ENCODE results near the gene AGBL4.
"Not testable (repeated sequence)": the region's sequence is repeated elsewhere in the genome, so short reads cannot be mapped to it uniquely, and the experiment has no call there.

AGBL4 gene

DNA sequence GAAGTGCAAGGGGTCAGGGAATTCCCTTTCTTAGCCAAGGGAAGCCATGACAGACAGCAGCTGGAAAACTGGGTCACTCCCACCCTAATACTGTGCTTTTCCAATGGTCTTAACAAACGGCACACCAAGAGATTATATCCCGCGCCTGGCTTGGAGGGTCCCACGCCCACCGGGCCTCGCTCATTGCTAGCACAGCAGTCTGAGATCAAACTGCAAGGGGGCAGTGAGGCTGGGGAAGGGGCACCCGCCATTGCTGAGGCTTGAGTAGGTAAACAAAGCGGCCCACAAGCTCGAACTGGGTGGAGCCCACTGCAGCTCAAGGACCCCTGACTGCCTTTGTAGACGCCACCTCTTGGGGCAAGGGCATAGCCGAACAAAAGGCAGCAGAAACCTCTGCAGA, 108.5 kb downstream of the AGBL4 start:
- not testable (repeated sequence) for H3K27me3 ChIP-seq (ENCODE audit: control insufficient read depth in 5 of 5, insufficient read depth in 4 of 5, low read length in 5 of 5); H3K27ac ChIP-seq (ENCODE audit: low read depth, low read length); H3K4me1 ChIP-seq (ENCODE audit: control insufficient read depth in 5 of 5, insufficient read depth in 5 of 5, low read length in 5 of 5); H3K4me3 ChIP-seq (ENCODE audit: low read depth in 1 of 5, low read length in 5 of 5); H3K9ac ChIP-seq (ENCODE audit: low read length in 5 of 5); H3K36me3 ChIP-seq (ENCODE audit: control insufficient read depth in 5 of 5, insufficient read depth in 5 of 5, low read length in 5 of 5)
- peaks cover 0 to 12% (median 5%) of the 10 kb centered on the region in 5 donors for H3K9me3 ChIP-seq (ENCODE audit: control insufficient read depth in 5 of 5, low read length in 5 of 5)

DNA sequence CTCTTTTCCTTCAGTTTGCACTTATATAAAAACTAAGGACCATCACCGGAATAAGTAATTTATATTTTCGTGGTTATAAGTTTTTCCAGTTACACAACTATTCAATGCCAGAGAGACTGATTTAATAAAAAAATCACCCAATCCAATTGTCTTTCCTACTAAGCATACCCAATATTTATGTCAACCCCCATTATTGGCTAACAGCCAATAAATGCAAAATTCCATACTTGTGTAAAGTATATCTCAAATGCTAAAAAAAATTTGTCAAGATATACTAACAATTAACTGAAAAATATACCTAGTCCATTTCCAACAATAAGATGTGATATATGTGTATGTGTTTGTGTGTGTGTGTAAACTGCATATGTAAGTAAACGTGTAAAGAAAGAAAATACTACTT, 117.4 kb downstream of the AGBL4 start:
- Histone ChIP-seq H3K9ac (ENCODE audit: low read length in 5 of 5) (no peak overlapping the region), H3K36me3 (ENCODE audit: control insufficient read depth in 5 of 5, insufficient read depth in 5 of 5, low read length in 5 of 5) (no peaks in the 10 kb centered on the region), H3K27ac (ENCODE audit: low read depth, low read length) (no peak overlapping the region), H3K9me3 (ENCODE audit: control insufficient read depth in 5 of 5, low read length in 5 of 5) (no peaks in the 10 kb centered on the region), H3K4me3 (ENCODE audit: low read depth in 1 of 5, low read length in 5 of 5) (no peak overlapping the region), H3K4me1 (ENCODE audit: control insufficient read depth in 5 of 5, insufficient read depth in 5 of 5, low read length in 5 of 5) (no peaks in the 10 kb centered on the region), H3K27me3 (ENCODE audit: control insufficient read depth in 5 of 5, insufficient read depth in 4 of 5, low read length in 5 of 5) (no peaks in the 10 kb centered on the region)

DNA sequence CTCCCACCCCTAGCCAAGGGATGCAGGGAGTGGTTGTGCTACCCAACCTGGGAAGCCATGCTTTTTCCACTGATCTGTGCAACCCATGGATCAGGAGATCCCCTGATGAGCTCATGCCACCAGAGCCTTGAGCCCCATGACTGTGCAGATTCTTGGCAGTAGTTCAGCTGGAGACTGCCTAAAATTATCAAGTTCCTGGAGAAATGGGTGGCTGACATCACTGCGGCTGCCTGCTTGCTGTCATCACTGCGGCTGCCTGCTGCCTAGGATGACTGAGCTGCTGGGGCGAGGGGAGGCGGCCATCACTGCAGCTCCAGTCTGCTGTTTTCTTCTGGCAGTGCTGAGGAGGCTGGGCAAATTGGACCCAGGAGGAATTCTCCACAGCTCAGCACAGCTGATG, 159.2 kb downstream of the AGBL4 start:
- no peaks in the 10 kb centered on the region for H3K36me3 ChIP-seq (ENCODE audit: control insufficient read depth in 5 of 5, insufficient read depth in 5 of 5, low read length in 5 of 5)
- no peaks in the 10 kb centered on the region for H3K27me3 ChIP-seq (ENCODE audit: control insufficient read depth in 5 of 5, insufficient read depth in 4 of 5, low read length in 5 of 5)

DNA sequence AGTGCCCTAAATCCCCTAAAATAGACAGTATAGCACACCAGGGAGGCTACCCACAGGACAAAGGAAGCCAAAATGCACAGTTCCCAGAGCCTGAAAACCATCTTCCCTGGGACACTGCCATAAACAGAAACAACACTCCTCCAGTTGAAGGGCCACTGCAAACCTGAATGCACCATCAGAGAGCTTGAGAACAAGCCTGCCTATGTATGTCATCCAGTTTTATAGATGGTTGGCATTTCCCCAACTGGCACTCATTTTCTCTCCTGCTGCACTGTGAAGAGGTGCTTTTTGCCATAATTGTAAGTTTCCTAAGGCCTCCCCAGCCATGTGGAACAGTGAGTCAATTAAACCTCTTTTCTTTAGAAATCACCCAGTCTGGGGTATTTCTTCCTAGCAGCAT, 169.0 kb downstream of the AGBL4 start:
- Histone ChIP-seq H3K27ac (ENCODE audit: low read depth, low read length) (no peak overlapping the region), H3K4me3 (ENCODE audit: low read depth in 1 of 5, low read length in 5 of 5) (no peak overlapping the region), H3K9me3 (ENCODE audit: control insufficient read depth in 5 of 5, low read length in 5 of 5) (no peaks in the 10 kb centered on the region), H3K27me3 (ENCODE audit: control insufficient read depth in 5 of 5, insufficient read depth in 4 of 5, low read length in 5 of 5) (no peaks in the 10 kb centered on the region), H3K36me3 (ENCODE audit: control insufficient read depth in 5 of 5, insufficient read depth in 5 of 5, low read length in 5 of 5) (no peaks in the 10 kb centered on the region), H3K4me1 (ENCODE audit: control insufficient read depth in 5 of 5, insufficient read depth in 5 of 5, low read length in 5 of 5) (peaks cover 0 to 15% (median 0%) of the 10 kb centered on the region in 5 donors), H3K9ac (ENCODE audit: low read length in 5 of 5) (no peak overlapping the region)

More for the DNA sequence above, 159.2 kb downstream of the AGBL4 start:
- Histone ChIP-seq H3K27ac (ENCODE audit: low read depth, low read length) (no peak overlapping the region), H3K9ac (ENCODE audit: low read length in 5 of 5) (no peak overlapping the region), H3K4me1 (ENCODE audit: control insufficient read depth in 5 of 5, insufficient read depth in 5 of 5, low read length in 5 of 5) (no peaks in the 10 kb centered on the region), H3K9me3 (ENCODE audit: control insufficient read depth in 5 of 5, low read length in 5 of 5) (peaks cover 0 to 17% (median 0%) of the 10 kb centered on the region in 5 donors), H3K4me3 (ENCODE audit: low read depth in 1 of 5, low read length in 5 of 5) (no peak overlapping the region)

DNA sequence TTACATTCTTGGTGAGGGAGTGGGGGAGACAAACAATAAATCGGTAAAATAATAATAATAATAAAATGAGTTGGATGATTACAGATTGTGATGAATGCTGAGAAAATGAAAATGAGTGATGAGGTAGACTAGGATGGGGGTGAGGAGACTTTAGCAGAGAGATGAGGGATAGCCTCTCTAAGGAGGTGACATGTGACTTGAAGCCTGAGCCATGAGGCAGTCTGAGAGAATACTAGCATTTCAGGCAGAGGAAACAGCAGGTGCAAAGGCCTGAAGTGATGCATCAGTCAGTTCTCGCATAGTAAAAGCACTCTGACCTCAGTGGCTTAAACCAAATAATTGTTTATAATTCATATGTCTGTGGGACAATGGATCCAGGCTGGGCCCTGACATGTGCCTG, 181.2 kb downstream of the AGBL4 start:
- peaks cover 0 to 49% (median 37%) of the 10 kb centered on the region in 5 donors for H3K9me3 ChIP-seq (ENCODE audit: control insufficient read depth in 5 of 5, low read length in 5 of 5)
- H3K36me3 ChIP-seq (ENCODE audit: control insufficient read depth in 5 of 5, insufficient read depth in 5 of 5, low read length in 5 of 5) = no peaks in the 10 kb centered on the region
- H3K27ac ChIP-seq (ENCODE audit: low read depth, low read length) = no peak overlapping the region
- H3K9ac ChIP-seq (ENCODE audit: low read length in 5 of 5) = no peak overlapping the region
- H3K4me1 ChIP-seq (ENCODE audit: control insufficient read depth in 5 of 5, insufficient read depth in 5 of 5, low read length in 5 of 5) = no peaks in the 10 kb centered on the region
- no peaks in the 10 kb centered on the region for H3K27me3 ChIP-seq (ENCODE audit: control insufficient read depth in 5 of 5, insufficient read depth in 4 of 5, low read length in 5 of 5)
- no peak overlapping the region for H3K4me3 ChIP-seq (ENCODE audit: low read depth in 1 of 5, low read length in 5 of 5)

DNA sequence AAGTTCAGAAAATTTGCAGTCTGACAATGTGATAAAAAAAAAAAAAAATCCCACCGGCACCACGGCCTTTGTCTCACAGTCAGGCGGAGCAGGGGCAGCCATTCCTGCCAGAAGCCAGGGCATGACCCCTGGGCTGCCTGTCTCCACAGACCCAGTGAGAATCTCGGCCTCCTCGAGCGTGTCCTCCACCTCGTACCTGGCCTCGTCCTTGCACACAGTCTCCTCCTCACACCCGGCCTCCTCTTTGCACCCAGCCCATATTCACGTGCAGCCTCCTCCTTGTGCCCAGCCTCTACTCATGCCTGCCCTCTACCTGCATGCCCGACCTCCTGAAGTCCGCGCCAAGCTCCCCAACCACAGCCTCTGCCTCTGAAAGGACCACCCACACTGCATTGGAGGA, 182.0 kb downstream of the AGBL4 start:
- Histone ChIP-seq H3K36me3 (ENCODE audit: control insufficient read depth in 5 of 5, insufficient read depth in 5 of 5, low read length in 5 of 5) (no peaks in the 10 kb centered on the region), H3K9ac (ENCODE audit: low read length in 5 of 5) (no peak overlapping the region), H3K27me3 (ENCODE audit: control insufficient read depth in 5 of 5, insufficient read depth in 4 of 5, low read length in 5 of 5) (no peaks in the 10 kb centered on the region), H3K27ac (ENCODE audit: low read depth, low read length) (no peak overlapping the region), H3K4me1 (ENCODE audit: control insufficient read depth in 5 of 5, insufficient read depth in 5 of 5, low read length in 5 of 5) (no peaks in the 10 kb centered on the region), H3K9me3 (ENCODE audit: control insufficient read depth in 5 of 5, low read length in 5 of 5) (peaks cover 0 to 49% (median 37%) of the 10 kb centered on the region in 5 donors), H3K4me3 (ENCODE audit: low read depth in 1 of 5, low read length in 5 of 5) (no peak overlapping the region)

DNA sequence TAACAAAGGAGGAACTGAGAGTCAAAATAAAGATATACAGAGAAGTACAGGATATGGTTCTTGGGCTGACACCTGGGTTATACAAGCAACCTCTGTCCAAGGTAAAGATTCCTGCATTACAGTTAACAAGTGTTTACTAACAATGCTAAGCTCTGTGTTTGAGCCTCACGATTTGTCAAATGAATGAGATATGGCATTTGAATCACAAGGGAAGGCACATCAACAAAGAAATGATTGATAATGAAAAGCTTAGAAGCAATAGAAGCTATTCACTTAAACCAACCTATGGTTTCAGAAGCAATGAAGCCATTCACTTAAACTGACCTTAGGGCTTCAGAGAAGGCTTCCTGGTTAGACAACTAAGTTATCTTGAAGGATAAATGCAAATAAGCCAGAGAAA, 199.5 kb downstream of the AGBL4 start:
- H3K27ac ChIP-seq (ENCODE audit: low read depth, low read length) = no peak overlapping the region
- H3K4me3 ChIP-seq (ENCODE audit: low read depth in 1 of 5, low read length in 5 of 5) = no peak overlapping the region
- H3K9me3 ChIP-seq (ENCODE audit: control insufficient read depth in 5 of 5, low read length in 5 of 5) = peaks cover 0 to 2% (median 0%) of the 10 kb centered on the region in 5 donors
- no peaks in the 10 kb centered on the region for H3K36me3 ChIP-seq (ENCODE audit: control insufficient read depth in 5 of 5, insufficient read depth in 5 of 5, low read length in 5 of 5)
- H3K4me1 ChIP-seq (ENCODE audit: control insufficient read depth in 5 of 5, insufficient read depth in 5 of 5, low read length in 5 of 5) = no peaks in the 10 kb centered on the region
- H3K27me3 ChIP-seq (ENCODE audit: control insufficient read depth in 5 of 5, insufficient read depth in 4 of 5, low read length in 5 of 5) = no peaks in the 10 kb centered on the region
- no peak overlapping the region for H3K9ac ChIP-seq (ENCODE audit: low read length in 5 of 5)

DNA sequence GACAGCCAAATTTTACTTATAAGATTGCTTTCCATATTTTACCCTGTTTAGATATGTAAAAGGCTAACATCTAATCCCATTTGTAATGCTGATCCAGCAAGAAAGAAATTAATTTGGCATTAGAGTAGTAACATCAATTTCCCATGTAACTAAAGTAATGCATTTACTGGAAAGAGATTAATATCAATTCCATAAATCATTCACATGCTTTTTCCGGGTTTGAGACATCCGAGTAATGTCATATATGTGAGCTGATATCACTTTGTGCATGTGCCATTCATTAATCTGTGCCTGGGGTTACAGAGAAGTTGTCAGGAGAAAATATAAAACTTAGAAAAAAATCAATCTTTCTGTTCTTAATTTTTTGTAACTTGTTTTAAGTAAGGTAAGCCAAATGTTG, 206.1 kb downstream of the AGBL4 start:
- Histone ChIP-seq H3K9me3 (ENCODE audit: control insufficient read depth in 5 of 5, low read length in 5 of 5) (no peaks in the 10 kb centered on the region), H3K27ac (ENCODE audit: low read depth, low read length) (no peak overlapping the region), H3K27me3 (ENCODE audit: control insufficient read depth in 5 of 5, insufficient read depth in 4 of 5, low read length in 5 of 5) (no peaks in the 10 kb centered on the region), H3K9ac (ENCODE audit: low read length in 5 of 5) (no peak overlapping the region), H3K4me1 (ENCODE audit: control insufficient read depth in 5 of 5, insufficient read depth in 5 of 5, low read length in 5 of 5) (no peaks in the 10 kb centered on the region), H3K4me3 (ENCODE audit: low read depth in 1 of 5, low read length in 5 of 5) (no peak overlapping the region), H3K36me3 (ENCODE audit: control insufficient read depth in 5 of 5, insufficient read depth in 5 of 5, low read length in 5 of 5) (no peaks in the 10 kb centered on the region)

DNA sequence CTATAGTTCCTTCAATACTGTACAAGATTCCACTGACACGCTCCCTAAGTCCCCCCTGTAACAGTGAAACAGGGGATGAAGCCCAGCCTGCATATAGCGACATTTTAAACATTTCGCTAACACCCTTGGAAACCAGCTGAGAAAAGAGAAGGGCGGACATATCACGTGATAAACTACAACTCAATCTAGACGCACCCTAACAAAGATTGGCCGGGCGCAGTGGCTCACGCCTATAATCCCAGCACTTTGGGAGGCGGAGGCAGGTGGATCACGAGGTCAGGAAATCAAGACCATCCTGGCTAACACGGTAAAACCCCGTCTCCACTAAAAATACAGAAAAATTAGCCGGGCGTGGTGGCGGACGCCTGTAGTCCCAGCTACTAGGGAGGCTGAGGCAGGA, 236.7 kb downstream of the AGBL4 start:
- H3K27me3 ChIP-seq (ENCODE audit: control insufficient read depth in 5 of 5, insufficient read depth in 4 of 5, low read length in 5 of 5); H3K4me1 ChIP-seq (ENCODE audit: control insufficient read depth in 5 of 5, insufficient read depth in 5 of 5, low read length in 5 of 5); H3K9me3 ChIP-seq (ENCODE audit: control insufficient read depth in 5 of 5, low read length in 5 of 5); H3K36me3 ChIP-seq (ENCODE audit: control insufficient read depth in 5 of 5, insufficient read depth in 5 of 5, low read length in 5 of 5); H3K4me3 ChIP-seq (ENCODE audit: low read depth in 1 of 5, low read length in 5 of 5); H3K27ac ChIP-seq (ENCODE audit: low read depth, low read length); H3K9ac ChIP-seq (ENCODE audit: low read length in 5 of 5): not testable (repeated sequence)

DNA sequence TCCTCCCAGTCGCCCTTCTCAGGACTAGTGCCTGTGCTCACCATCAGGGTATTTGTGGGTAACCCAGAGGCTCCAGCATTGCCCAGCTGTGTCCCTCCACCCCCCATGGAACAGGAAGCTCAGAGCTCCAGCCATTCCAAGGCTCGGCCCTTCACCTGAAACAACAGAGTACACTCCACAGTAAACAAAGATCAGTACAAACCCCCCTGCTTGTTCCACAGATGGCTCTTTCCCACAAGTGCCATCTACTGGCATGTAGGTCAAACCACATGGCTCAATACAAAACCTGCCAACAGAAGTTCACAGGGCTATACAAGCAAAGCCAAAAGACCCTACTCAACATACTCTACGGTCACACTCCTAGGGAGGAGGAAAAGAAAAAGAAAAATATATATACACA, 258.7 kb downstream of the AGBL4 start:
- no peak overlapping the region for H3K9ac ChIP-seq (ENCODE audit: low read length in 5 of 5)
- H3K4me3 ChIP-seq (ENCODE audit: low read depth in 1 of 5, low read length in 5 of 5) = no peak overlapping the region
- no peak overlapping the region for H3K27ac ChIP-seq (ENCODE audit: low read depth, low read length)
- no peaks in the 10 kb centered on the region for H3K36me3 ChIP-seq (ENCODE audit: control insufficient read depth in 5 of 5, insufficient read depth in 5 of 5, low read length in 5 of 5)
- H3K9me3 ChIP-seq (ENCODE audit: control insufficient read depth in 5 of 5, low read length in 5 of 5) = peaks cover 0 to 10% (median 4%) of the 10 kb centered on the region in 5 donors
- no peaks in the 10 kb centered on the region for H3K27me3 ChIP-seq (ENCODE audit: control insufficient read depth in 5 of 5, insufficient read depth in 4 of 5, low read length in 5 of 5)
- H3K4me1 ChIP-seq (ENCODE audit: control insufficient read depth in 5 of 5, insufficient read depth in 5 of 5, low read length in 5 of 5) = no peaks in the 10 kb centered on the region

DNA sequence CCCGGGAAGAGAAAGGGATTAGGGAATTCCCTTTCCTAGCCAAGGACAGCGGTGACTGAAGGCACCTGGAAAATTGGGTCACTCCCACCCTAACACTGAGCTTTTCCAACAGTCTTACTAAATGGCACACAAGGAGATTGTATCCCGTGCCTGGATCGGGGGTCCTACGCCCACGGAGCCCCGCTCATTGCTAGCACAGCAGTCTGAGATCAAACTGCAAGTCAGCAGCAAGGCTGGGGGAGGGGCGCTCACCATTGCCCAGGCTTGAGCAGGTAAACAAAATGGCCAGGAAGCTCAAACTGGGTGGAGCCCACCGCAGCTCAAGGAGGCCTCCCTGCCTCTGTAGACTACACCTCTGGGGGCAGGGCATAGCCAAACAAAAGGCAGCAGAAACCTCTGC, 285.6 kb downstream of the AGBL4 start:
- H3K27me3 ChIP-seq (ENCODE audit: control insufficient read depth in 5 of 5, insufficient read depth in 4 of 5, low read length in 5 of 5); H3K36me3 ChIP-seq (ENCODE audit: control insufficient read depth in 5 of 5, insufficient read depth in 5 of 5, low read length in 5 of 5); H3K27ac ChIP-seq (ENCODE audit: low read depth, low read length); H3K9ac ChIP-seq (ENCODE audit: low read length in 5 of 5); H3K4me3 ChIP-seq (ENCODE audit: low read depth in 1 of 5, low read length in 5 of 5); H3K4me1 ChIP-seq (ENCODE audit: control insufficient read depth in 5 of 5, insufficient read depth in 5 of 5, low read length in 5 of 5): not testable (repeated sequence)
- peaks cover 0 to 10% (median 5%) of the 10 kb centered on the region in 5 donors for H3K9me3 ChIP-seq (ENCODE audit: control insufficient read depth in 5 of 5, low read length in 5 of 5)
